IMR-90 (cell line): ENCODE results near the gene TM4SF20. TPM values are rescaled to one million over a fixed set of nuclear protein-coding genes. Genes with fewer than 3 reads are reported as not detected.

ENCODE experiments used
- ATAC-seq: fragments of 200-7000 bp; cut with Tn5 transposase; 2 replicates; pipeline ENCODE4 v1.9.1; 2020; ENCODE audit warnings: low read depth, mild to moderate bottlenecking, moderate library complexity
- BruUV-seq: library from RNA; stranded (reverse); fragments of 400-500 nt; replicated peaks from 2 replicates; lab custom pipeline; 2021; lab: Mats Ljungman, UMichigan
- CTCF ChIA-PET: fragments of 300-600 bp; formaldehyde crosslinking; extraction: SDS; loops from one replicate; lab custom pipeline; 2021; ENCODE audit warnings: antibody characterized with exemption; lab: Yijun Ruan, JAX
- POLR2A ChIA-PET: fragments of 300-600 bp; sonication (Branson Sonifier 250); formaldehyde crosslinking; loops from one replicate; lab custom pipeline; 2022; ENCODE audit warnings: antibody characterized with exemption; ENCODE audit not compliant: unreplicated experiment; lab: Charles Lee
- DNase-seq: peaks from one replicate; pipeline ENCODE4 v3.0.0; 2013
- H2AFZ ChIP-seq: replicated peaks from 2 replicates; pipeline ENCODE3; 2013; ENCODE audit warnings: low read length, mild to moderate bottlenecking; ENCODE audit not compliant: poor library complexity
- H2AK5ac ChIP-seq: 2 replicates; pipeline ENCODE4 v1.6.1; 2013; ENCODE audit warnings: low read depth, low read length, inconsistent platforms
- H2AK9ac ChIP-seq: replicated peaks from 2 replicates; pipeline ENCODE3; 2013; ENCODE audit warnings: mild to moderate bottlenecking, low read depth, low read length, moderate library complexity; ENCODE audit not compliant: poor library complexity
- H2BK120ac ChIP-seq: 2 replicates; pipeline ENCODE4 v1.6.1; 2013; ENCODE audit warnings: low read depth, low read length, inconsistent platforms
- H2BK15ac ChIP-seq: 3 replicates; pipeline ENCODE4 v1.6.1; 2013; ENCODE audit warnings: low read depth, low read length, inconsistent platforms
- H2BK20ac ChIP-seq: 2 replicates; pipeline ENCODE4 v1.6.1; 2013; ENCODE audit warnings: low read depth, mild to moderate bottlenecking, inconsistent platforms, low read length, moderate library complexity
- H2BK5ac ChIP-seq: 2 replicates; pipeline ENCODE4 v1.6.1; 2013; ENCODE audit warnings: mild to moderate bottlenecking, low read depth, low read length, inconsistent platforms; ENCODE audit not compliant: poor library complexity, severe bottlenecking
- H3K14ac ChIP-seq: replicated peaks from 2 replicates; pipeline ENCODE4 v1.6.1; 2013; ENCODE audit warnings: low read depth, low read length, inconsistent platforms
- H3K18ac ChIP-seq: 2 replicates; pipeline ENCODE4 v1.6.1; 2013; ENCODE audit warnings: low read depth, low read length, control low read depth
- H3K23ac ChIP-seq: 2 replicates; pipeline ENCODE4 v1.6.1; 2013; ENCODE audit warnings: low read depth, low read length, inconsistent platforms
- H3K27ac ChIP-seq: 2 replicates; pipeline ENCODE4 v1.5.1; 2013; ENCODE audit warnings: mild to moderate bottlenecking, control low read depth, low read length; ENCODE audit not compliant: insufficient read depth
- H3K27me3 ChIP-seq: 2 replicates; pipeline ENCODE4 v1.6.1; 2013; ENCODE audit warnings: low read length; ENCODE audit not compliant: control insufficient read depth, insufficient read depth
- H3K36me3 ChIP-seq: 2 replicates; pipeline ENCODE4 v1.6.1; 2013; ENCODE audit warnings: low read length, mixed read lengths; ENCODE audit not compliant: control insufficient read depth, insufficient read depth
- H3K4ac ChIP-seq: 2 replicates; pipeline ENCODE4 v1.6.1; 2013; ENCODE audit warnings: low read depth, low read length, inconsistent platforms
- H3K4me1 ChIP-seq: 2 replicates; pipeline ENCODE4 v1.6.1; 2013; ENCODE audit warnings: low read length, mixed read lengths; ENCODE audit not compliant: control insufficient read depth, insufficient read depth
- H3K4me2 ChIP-seq: 2 replicates; pipeline ENCODE4 v1.6.1; 2013; ENCODE audit warnings: low read depth, mild to moderate bottlenecking, control low read depth, low read length, moderate library complexity
- H3K4me3 ChIP-seq: 2 replicates; pipeline ENCODE4 v1.5.1; 2013; ENCODE audit warnings: low read depth, mild to moderate bottlenecking, control low read depth, low read length, moderate library complexity; ENCODE audit not compliant: insufficient read depth
- H3K56ac ChIP-seq: 2 replicates; pipeline ENCODE4 v1.6.1; 2013; ENCODE audit warnings: low read length, inconsistent platforms; ENCODE audit not compliant: insufficient read depth; ENCODE audit errors: extremely low read depth
- H3K79me1 ChIP-seq, 2 experiments: 2 replicates each; pipeline ENCODE4 v1.6.1; 2013; ENCODE audit warnings: low read length in 2 of 2, inconsistent platforms in 1 of 2, low read depth in 1 of 2
- H3K9ac ChIP-seq: 2 replicates; pipeline ENCODE4 v1.6.1; 2013; ENCODE audit warnings: low read depth, low read length, control low read depth
- H3K9me1 ChIP-seq: 2 replicates; pipeline ENCODE4 v1.6.1; 2013; ENCODE audit warnings: low read length, inconsistent platforms; ENCODE audit not compliant: insufficient read depth
- H3K9me3 ChIP-seq: 2 replicates; pipeline ENCODE4 v1.6.1; 2013; ENCODE audit warnings: low read length; ENCODE audit not compliant: control insufficient read depth, insufficient read depth
- H4K20me1 ChIP-seq: 2 replicates; pipeline ENCODE4 v1.6.1; 2013; ENCODE audit warnings: low read length, inconsistent platforms; ENCODE audit not compliant: insufficient read depth
- H4K5ac ChIP-seq: 2 replicates; pipeline ENCODE4 v1.6.1; 2013; ENCODE audit warnings: mild to moderate bottlenecking, low read depth, low read length, control low read depth
- H4K8ac ChIP-seq, 2 experiments: 2 replicates each; pipeline ENCODE4 v1.6.1; 2013; ENCODE audit warnings: low read depth in 2 of 2, low read length in 2 of 2, control low read depth in 1 of 2, inconsistent platforms in 1 of 2
- H4K91ac ChIP-seq: 2 replicates; pipeline ENCODE4 v1.6.1; 2013; ENCODE audit warnings: low read depth, low read length, inconsistent platforms; ENCODE audit not compliant: insufficient read depth
- CEBPB ChIP-seq: IDR thresholded peaks from 2 replicates; pipeline ENCODE4 v1.6.1; 2012; ENCODE audit warnings: low read depth, low read length, improper control_type of control experiment
- CTCF ChIP-seq: conservative IDR thresholded peaks from 2 replicates; pipeline ENCODE4 v1.5.1; 2012; ENCODE audit warnings: mild to moderate bottlenecking, low read depth, low read length, improper control_type of control experiment
- ELK1 ChIP-seq: fragments of 150-350 bp; IDR thresholded peaks from 2 replicates; pipeline ENCODE4 v1.6.1; 2016; ENCODE audit warnings: low read depth, mild to moderate bottlenecking, low read length, moderate library complexity, borderline replicate concordance
- FOS ChIP-seq: fragments of 150-350 bp; IDR thresholded peaks from 2 replicates; pipeline ENCODE4 v1.6.1; 2016; ENCODE audit warnings: low read depth, low read length
- MAFK ChIP-seq: IDR thresholded peaks from 2 replicates; pipeline ENCODE4 v1.6.1; 2012; ENCODE audit warnings: low read depth, low read length, improper control_type of control experiment
- MXI1 ChIP-seq: IDR thresholded peaks from 2 replicates; pipeline ENCODE4 v1.6.1; 2012; ENCODE audit warnings: low read depth, mild to moderate bottlenecking, low read length, moderate library complexity, borderline replicate concordance
- NFE2L2 ChIP-seq: fragments of 150-350 bp; IDR thresholded peaks from 2 replicates; pipeline ENCODE4 v1.6.1; 2016; ENCODE audit warnings: low read depth, mild to moderate bottlenecking, low read length
- POLR2A ChIP-seq: IDR thresholded peaks from 2 replicates; pipeline ENCODE4 v1.6.1; 2012; ENCODE audit warnings: mild to moderate bottlenecking, low read depth, low read length
- RAD21 ChIP-seq: IDR thresholded peaks from 2 replicates; pipeline ENCODE4 v1.6.1; 2012; ENCODE audit warnings: low read length, improper control_type of control experiment
- RFX5 ChIP-seq: IDR thresholded peaks from 2 replicates; pipeline ENCODE4 v1.8.0; 2012; ENCODE audit warnings: low read depth, mild to moderate bottlenecking, low read length, moderate library complexity
- SMC3 ChIP-seq: fragments of 150-350 bp; IDR thresholded peaks from 2 replicates; pipeline ENCODE4 v1.6.1; 2016; ENCODE audit warnings: low read depth, mild to moderate bottlenecking, antibody characterized with exemption, low read length, moderate library complexity
- WGBS, 2 experiments: methylation state at CpG; one replicate each; pipeline versions ENCODE4 v1.1.5 to v1.1.7; 2013; ENCODE audit warnings: missing lambda C conversion rate in 2 of 2; ENCODE audit not compliant: insufficient read length in 1 of 2; ENCODE audit errors: extremely low coverage in 2 of 2; 5-methylcytosine and 5-hydroxymethylcytosine counted together
- dilution Hi-C: fragments of 300-500 bp; cut with HindIII; formaldehyde crosslinking; loops from one replicate; pipeline ENCODE4 v1.14.3; 2018; ENCODE audit warnings: low sequenced_read_pairs; ENCODE audit not compliant: unreplicated experiment
- in situ Hi-C: fragments of 300-500 bp; cut with MboI; formaldehyde crosslinking; loops from 3 replicates; pipeline ENCODE4 v1.14.3; 2019; ENCODE audit warnings: low sequenced_read_pairs, inconsistent platforms, mixed read lengths
- intact Hi-C: fragments of 100-400 bp; cut with micrococcal nuclease; formaldehyde crosslinking; loops from 2 replicates; pipeline ENCODE4 v1.10.0; 2022
- polyA plus RNA-seq, 3 experiments: library from polyadenylated mRNA; depleted of rRNA; stranded (reverse); fragments of >200 nt; gene quantifications; 2 replicates each; pipeline ENCODE4 v1.2.3, GENCODE V29; 2012; ENCODE audit warnings: low replicate concordance in 1 of 3
- total RNA-seq: library from RNA; depleted of rRNA; stranded (reverse); fragments of >200 nt; gene quantifications from 2 replicates; pipeline ENCODE4 v1.2.3, GENCODE V29; 2012

TM4SF20 gene
- total and polyA plus RNA-seq, 2 of the 4 experiments (the other 2 are of a cell fraction), result under 0.01 to 0.03 TPM

DNA sequence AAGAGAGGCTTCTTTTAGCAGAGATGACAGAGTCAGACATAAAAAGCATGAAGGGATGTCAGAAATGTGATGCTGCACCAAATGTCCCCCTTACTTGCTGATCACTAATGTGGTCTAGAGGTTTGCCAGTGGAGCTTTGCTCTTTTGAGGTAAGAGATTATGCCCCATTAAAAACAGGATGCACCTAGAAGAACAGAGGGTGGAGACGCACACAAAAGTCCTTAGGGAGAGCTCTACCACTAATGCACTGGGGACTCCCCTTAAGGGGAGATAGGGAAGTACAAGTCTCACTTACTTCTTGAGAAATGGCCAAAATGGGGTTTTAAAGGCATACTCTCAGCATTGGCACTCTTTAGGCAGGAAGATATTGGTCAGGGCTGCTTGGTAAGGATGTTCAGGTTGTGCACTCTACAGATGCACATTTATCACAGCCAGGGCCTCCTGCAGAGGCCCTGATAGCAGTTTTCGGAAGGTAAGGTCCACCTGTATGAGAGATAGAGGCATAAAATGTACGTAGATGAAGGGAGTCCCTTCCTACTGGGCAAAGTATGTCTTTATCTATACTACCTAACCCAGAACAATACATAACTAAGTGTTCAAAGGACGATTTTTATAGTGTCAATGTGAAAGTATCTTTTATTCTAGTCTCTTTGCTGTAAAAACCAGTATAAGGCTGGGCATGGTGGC is 25.6 kb upstream of the TM4SF20 start:
- Histone ChIP-seq H3K23ac (no peak overlapping the region), H2AFZ (no peak overlapping the region), H2BK15ac (no peak overlapping the region), H3K9me3 (no peaks in the 10 kb centered on the region), H3K79me1 (no peaks in the 10 kb centered on the region), H3K9me1 (no peaks in the 10 kb centered on the region), H3K4me1 (peaks cover 1% of the 10 kb centered on the region; the same call in 1 of the 2 replicates), H3K4me2 (no peak overlapping the region), H2BK120ac (peak overlapping the region; percentile 4; the same call in 1 of the 2 replicates), H4K91ac (no peak overlapping the region), H4K20me1 (no peaks in the 10 kb centered on the region), H2AK9ac (no peak overlapping the region), H4K5ac (no peak overlapping the region), H3K9ac (no peak overlapping the region), H2BK20ac (no peak overlapping the region), H3K18ac (no peak overlapping the region), H4K8ac (no peak overlapping the region), H2AK5ac (no peak overlapping the region), H3K14ac (no peak overlapping the region), H3K4me3 (no peak overlapping the region), H3K4ac (no peak overlapping the region), H3K56ac (no peak overlapping the region), H2BK5ac (no peak overlapping the region), H3K27me3 (no peaks in the 10 kb centered on the region), H3K27ac (no peak overlapping the region), H3K36me3 (no peaks in the 10 kb centered on the region)
- CTCF ChIA-PET, result interaction anchor here (2.5 kb wide), 1 partner anchor 361 kb away, joined by 24 read pairs; no protein-coding TSS in a partner anchor
- BruUV-seq, result no TSS peak
- TF ChIP-seq RFX5, result no peak
- no peak for TF ChIP-seq NFE2L2
- no peak for TF ChIP-seq MXI1
- no peak for TF ChIP-seq RAD21
- no peak for TF ChIP-seq CEBPB
- no peak for TF ChIP-seq ELK1
- TF ChIP-seq CTCF, result no peak
- no peak for TF ChIP-seq SMC3
- no peak for TF ChIP-seq FOS
- TF ChIP-seq MAFK, result no peak
- no peak for TF ChIP-seq POLR2A
- in situ Hi-C loops, result loop anchor here (5.0 to 10.0 kb wide), 2 partner anchors 363 to 470 kb away; partner anchors contain the start of gene DAW1
- WGBS, 2 experiments, result no CpG with 5 or more reads among the region's 4 CpGs
- POLR2A ChIA-PET, result no interaction called here
- dilution Hi-C loops, result no loop called here
- DNase-seq (no peak), ATAC-seq (no peak)
- intact Hi-C loops, result loop anchor here (1.0 to 10.0 kb wide), 6 partner anchors 108 to 1250 kb away; partner anchors contain the start of gene SLC19A3
